ENCODE data around the gene ANO3.

GRCh38 chr11:26319906-26320305 lies 12.0 kb upstream of the ANO3 start:
- TF ChIP-seq, protein P1, sequence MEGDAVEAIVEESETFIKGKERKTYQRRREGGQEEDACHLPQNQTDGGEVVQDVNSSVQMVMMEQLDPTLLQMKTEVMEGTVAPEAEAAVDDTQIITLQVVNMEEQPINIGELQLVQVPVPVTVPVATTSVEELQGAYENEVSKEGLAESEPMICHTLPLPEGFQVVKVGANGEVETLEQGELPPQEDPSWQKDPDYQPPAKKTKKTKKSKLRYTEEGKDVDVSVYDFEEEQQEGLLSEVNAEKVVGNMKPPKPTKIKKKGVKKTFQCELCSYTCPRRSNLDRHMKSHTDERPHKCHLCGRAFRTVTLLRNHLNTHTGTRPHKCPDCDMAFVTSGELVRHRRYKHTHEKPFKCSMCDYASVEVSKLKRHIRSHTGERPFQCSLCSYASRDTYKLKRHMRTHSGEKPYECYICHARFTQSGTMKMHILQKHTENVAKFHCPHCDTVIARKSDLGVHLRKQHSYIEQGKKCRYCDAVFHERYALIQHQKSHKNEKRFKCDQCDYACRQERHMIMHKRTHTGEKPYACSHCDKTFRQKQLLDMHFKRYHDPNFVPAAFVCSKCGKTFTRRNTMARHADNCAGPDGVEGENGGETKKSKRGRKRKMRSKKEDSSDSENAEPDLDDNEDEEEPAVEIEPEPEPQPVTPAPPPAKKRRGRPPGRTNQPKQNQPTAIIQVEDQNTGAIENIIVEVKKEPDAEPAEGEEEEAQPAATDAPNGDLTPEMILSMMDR (IDR thresholded peaks at IDR 0.05; ENCODE audit: insufficient read depth, low read length, poor library complexity, severe bottlenecking): no peak
- no peak for TF ChIP-seq EZH2phosphoT487 (conservative IDR thresholded peaks at IDR 0.05; ENCODE audit: low read length)
